Esophagus muscularis mucosa (tissue), 3 donors: ENCODE data around the gene ZSCAN4.

ENCODE experiments used
- EP300 ChIP-seq: sonication (generic); formaldehyde crosslinking; IDR thresholded peaks from one replicate; pipeline ENCODE4 v1.6.1; 2017; ENCODE audit warnings: antibody characterized with exemption
- TF ChIP-seq, protein P1 (sequence below), 3 experiments: fragments of 200-600 bp in 2 of 3; fragments of 450-650 bp in 1 of 3; sonication (generic) in 2 of 3; IDR thresholded peaks; one replicate each; pipeline ENCODE4 v1.5.1; 2017 to 2019; ENCODE audit warnings: antibody characterized with exemption in 3 of 3, mild to moderate bottlenecking in 2 of 3, moderate library complexity in 1 of 3

DNA sequence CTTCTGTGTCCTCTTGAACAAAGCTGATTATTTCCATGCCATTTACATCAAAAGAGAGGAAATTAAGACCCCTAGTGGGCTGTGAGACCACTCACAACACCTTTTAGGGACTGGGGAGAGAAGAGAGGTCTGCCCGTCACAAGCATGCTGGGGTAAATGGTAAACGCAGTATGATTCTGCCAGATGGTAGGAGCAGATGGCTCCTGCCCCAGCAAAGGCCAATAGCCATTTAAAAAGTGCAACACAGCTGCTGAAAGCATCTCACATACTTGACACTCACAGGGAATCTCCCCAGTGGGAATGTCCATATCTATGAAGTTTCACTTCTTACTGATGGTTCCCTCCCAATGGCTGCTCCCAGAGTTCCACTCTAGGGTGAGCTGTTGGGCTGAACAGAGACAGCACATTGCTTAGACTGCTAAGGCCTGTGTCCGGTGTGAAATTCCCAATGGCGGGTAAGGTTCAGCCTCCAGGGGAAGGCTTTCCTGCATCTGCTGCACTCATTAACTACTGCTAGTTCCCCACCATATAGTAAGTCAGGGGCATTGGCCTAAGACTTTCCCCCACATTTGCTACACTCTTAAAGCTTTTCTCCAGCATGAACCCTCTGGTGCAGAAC is 51.3 kb downstream of the ZSCAN4 start:
- TF ChIP-seq, protein P1, sequence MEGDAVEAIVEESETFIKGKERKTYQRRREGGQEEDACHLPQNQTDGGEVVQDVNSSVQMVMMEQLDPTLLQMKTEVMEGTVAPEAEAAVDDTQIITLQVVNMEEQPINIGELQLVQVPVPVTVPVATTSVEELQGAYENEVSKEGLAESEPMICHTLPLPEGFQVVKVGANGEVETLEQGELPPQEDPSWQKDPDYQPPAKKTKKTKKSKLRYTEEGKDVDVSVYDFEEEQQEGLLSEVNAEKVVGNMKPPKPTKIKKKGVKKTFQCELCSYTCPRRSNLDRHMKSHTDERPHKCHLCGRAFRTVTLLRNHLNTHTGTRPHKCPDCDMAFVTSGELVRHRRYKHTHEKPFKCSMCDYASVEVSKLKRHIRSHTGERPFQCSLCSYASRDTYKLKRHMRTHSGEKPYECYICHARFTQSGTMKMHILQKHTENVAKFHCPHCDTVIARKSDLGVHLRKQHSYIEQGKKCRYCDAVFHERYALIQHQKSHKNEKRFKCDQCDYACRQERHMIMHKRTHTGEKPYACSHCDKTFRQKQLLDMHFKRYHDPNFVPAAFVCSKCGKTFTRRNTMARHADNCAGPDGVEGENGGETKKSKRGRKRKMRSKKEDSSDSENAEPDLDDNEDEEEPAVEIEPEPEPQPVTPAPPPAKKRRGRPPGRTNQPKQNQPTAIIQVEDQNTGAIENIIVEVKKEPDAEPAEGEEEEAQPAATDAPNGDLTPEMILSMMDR (IDR thresholded peaks at IDR 0.05): no peak
- no peak for TF ChIP-seq EP300
